HG02588 (cell line): ENCODE results near the gene GABPB2.

Source experiments
- ATAC-seq: cut with Tn5 transposase; IDR thresholded peaks from one replicate; pipeline ENCODE4 v1.9.1; 2021; ENCODE audit warnings: mild to moderate bottlenecking, moderate library complexity; ENCODE audit not compliant: unreplicated experiment

GABPB2 gene

DNA sequence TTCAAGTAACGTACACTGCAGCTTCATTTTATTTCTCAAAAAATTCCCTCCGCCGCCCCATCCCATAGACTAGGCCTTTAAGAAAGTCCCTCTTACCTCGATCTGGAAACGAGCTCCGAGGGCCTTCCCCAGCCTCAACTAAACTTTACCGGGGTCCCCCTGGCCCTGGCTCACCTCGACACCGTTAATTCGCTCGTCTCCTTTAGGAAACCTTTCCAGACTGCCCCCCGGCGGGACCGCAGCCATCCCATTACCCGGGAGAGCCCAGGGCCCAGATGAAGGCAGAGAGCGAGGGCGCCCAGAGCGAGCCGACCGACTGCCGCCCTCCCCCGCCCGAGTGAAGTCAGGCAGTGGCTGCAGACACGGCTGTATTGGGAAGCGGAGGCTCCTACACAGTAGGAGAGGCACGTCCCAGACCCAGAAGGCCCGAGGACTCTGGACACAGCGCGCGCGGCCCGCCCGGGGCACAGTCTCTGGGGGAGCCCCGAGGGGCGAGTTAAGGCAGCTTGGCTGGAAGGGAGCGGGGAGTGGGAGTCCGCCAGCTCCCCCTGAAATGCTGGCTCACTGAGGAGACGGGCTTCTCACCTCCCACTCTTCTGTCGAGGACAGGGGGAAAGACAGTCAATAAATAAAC, 61.3 kb downstream of the GABPB2 start:
- ATAC-seq, result no peak

GRCh38 chr1:151132335-151133017, 61.9 kb downstream of the GABPB2 start:
- no peak for ATAC-seq

DNA sequence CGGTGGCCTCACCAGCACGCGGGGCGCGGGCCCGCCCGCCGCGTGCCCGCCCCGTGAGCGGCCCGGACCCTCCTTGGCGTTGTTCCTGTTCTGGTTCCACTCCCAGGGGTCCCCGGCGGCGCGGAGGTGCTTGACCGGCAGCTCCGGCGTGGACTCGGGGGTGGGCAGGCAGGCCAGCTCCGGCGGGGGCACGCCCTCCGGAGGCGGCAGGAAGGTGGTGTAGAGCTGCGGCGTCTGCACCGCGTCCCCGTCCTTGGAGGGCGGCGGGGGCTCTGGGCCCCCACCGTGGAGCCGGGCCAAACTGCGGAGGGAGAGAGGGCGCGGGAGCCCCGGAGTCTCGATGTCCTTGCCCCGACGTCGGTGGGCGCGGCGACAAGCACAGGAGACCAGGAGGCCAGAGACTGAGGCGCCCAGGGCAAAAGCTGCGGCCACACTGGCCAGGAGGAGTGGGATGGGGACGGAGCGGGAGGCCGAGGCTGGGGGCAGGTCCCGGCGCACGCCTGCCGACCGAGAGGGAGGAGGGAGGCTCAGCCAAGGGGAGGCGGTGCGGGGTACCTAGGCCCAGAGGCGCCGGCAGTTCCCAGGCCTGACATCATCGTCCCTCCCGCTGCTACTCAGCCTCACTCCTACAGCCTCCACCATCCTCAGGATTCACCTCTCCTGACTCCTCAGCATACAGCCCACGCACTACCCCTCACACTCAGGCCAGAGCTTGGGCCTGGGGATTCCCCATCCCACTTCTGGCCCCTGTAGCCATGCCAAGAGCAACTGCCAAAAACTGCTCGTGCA, 62.7 kb downstream of the GABPB2 start:
- no peak for ATAC-seq

GRCh38 chr1:151134396-151134795, 63.8 kb downstream of the GABPB2 start:
- ATAC-seq, result no peak

DNA sequence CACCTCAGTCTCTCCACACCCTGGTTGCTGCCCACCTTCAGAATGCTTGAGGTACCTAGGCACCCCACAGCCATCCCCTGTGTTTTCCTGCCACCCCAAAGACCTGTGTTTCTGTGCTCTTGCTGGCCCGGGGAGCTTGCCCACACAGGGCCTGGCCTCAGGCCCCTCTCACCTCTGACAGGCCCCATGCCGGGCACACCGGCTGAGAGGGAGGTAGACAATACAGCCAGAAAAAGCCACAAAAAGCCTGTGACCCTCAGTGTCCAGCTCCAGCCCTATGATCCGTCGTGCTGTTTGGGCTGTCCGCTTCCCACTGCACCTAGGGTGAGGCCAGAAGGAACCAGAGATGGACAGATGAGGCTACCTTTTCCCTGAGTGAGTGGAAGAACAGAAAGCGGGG, 64.4 kb downstream of the GABPB2 start:
- no peak for ATAC-seq

DNA sequence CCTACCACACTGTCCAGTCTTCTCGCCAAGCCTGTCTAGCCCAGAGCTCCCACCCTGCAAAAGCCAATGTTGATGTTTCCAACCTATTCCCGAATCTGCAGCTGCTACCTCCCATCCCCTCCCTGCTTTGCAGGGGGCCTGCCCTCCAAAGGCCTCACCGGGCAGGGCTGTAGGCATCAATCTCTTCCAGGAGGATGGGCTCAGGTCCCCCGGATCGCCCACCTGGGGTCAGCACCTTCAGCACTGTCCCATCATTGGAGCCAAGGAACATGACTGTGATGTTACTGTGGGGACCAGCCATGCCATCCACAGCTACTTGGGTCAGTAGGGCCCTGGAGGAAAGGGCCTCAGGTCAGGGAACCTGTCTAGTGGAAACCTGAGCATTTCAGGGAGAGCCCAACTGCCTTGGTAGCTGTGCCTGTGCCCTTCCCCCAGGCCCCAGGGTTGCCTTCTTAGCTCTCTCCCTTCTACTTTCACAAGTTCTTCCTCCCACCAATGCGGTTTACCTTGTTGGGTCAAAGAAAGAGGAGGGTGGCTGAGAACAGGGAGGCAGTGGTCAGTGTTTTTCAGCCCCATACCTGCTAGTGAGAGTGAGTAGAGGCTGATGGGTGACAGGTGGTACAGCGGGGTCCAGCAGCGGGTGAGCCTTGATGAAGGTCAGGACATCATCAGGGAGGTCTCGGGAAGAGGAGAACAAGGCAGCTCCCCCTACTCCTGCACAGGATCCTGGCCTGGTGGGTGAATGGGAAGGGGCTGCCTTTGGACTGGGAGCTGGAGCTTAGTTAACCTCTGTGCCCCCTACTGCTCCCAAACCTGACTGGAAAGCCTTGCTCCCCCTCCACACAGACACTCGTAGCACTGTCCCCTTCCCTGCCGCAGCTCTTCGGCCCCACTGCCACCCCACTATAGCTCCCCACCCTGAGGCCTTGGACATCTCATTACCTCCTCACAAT, 65.1 kb downstream of the GABPB2 start:
- no peak for ATAC-seq

- no peak for ATAC-seq
Observed at GRCh38 chr1:151137789-151138188, 67.2 kb downstream of the GABPB2 start.

DNA sequence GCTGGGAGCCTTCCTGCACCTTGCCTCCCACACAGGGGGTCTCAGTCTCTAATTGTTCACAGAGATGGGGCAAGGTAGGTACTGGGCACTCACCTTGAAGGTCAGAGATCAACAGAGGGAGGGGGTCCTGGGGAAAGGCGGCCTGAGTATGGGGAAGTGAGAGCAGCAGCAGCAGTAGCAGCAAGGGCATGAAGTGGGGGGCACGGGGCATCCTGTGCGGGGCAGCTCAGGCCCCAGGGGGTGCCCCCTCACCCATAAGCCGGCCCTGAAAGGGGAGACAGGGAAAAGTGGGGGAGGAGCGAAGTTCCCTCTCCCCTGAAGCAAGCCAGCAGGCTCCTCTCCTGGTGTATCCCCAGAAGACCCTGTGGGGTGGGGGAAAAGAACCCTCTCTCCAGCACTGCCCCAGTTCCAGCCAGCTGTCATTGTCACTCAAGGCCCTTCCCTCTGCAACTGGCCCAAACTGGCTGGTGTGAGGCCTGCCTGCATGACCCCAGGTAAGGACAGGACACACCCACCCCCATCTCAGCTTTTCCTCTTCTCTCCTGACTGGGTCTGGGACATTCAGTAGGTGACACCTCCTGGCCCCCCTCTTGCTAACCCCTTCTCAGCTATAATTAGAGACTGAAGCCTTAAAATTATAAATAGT, 72.0 kb downstream of the GABPB2 start:
- ATAC-seq, result no peak

DNA sequence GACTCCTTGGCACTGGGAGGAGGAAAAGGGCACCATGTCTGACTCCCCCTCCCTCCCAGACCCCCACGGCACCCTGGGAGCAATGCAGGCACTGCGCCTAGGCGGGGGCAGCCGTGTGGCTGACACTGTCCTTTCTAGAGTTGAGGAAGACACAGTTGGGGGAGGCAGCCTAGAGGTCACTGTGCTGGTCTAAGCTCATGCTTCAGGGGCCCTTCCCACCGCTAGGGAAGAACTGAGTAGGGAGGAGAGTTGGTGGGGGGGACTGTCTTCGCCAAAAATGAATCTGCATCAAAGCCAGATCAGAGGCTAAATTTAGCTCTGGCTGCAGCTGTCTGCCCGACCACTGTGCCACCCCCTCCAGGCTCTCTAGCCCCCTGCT, 72.5 kb downstream of the GABPB2 start:
- no peak for ATAC-seq

DNA sequence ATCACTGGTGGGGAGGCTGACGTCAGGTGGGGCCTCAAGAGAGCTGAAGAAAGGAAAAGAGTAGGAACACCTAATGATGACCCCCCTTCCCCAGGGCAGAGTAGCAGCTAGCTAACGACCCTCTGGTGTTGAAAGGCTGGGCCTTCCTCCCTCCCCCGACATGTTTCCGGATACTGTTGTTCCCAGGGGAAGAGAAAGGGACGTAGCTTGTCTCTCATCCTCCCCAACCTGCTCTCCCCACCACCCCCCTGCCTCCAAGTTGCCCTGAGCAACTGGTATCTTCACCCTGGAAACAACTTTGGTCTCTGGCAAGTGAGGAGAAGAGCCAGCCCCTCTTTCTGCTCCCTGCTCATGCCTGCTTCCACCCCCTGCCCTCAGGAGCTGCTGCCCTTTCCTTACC, 73.4 kb downstream of the GABPB2 start:
- ATAC-seq, result no peak

- no peak for ATAC-seq
Observed at GRCh38 chr1:151144474-151145303, 74.1 kb downstream of the GABPB2 start.

- no peak for ATAC-seq
Observed at GRCh38 chr1:151145304-151146071, 74.9 kb downstream of the GABPB2 start.

GRCh38 chr1:151146072-151146411, 75.5 kb downstream of the GABPB2 start:
- ATAC-seq, result no peak

GRCh38 chr1:151146412-151147131, 76.0 kb downstream of the GABPB2 start, which contains the start of gene SEMA6C:
Gene SEMA6C (minus strand): TSS chr1:151146631. CDS start chr1:151142621, 4,010 bp downstream.
- peak; percentile 99 for ATAC-seq

DNA sequence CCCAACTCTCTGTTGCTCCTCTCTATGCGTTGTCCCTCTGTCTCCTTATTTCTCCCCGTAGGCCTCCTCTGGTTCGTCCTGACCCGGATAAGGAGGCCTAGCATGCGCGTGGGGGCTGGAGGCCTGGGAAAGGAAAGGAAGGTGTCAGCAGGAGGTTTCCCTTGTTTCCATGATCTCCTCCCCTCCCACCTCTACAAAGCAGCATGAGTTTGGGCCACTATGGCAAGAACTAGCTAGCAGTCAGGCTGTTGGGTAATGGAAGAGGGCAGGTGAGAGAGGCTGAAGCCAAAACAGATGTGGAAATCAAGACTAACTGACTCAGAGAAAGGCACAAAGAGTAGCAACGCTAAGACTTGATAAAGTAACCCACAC, 76.6 kb downstream of the GABPB2 start:
- ATAC-seq, result no peak

- no peak for ATAC-seq
Observed at GRCh38 chr1:151147665-151148064, 77.1 kb downstream of the GABPB2 start.

DNA sequence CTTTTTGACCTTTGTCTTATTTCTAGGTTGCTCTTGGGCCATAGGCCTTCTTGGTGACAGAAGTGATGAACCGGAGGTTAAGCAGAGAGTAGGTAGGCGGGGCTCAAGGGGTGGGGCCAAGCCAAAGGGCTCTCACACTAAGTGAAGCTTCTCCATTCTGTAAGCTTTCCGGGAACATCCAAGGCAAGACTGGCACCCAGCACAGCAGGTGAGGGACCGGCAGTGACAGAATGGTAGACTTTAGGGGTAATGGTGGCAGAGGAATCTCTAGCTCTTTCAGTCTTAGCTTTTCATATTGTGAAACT, 85.9 kb downstream of the GABPB2 start, which contains the start of gene TNFAIP8L2:
TSS of gene TNFAIP8L2 (plus strand) at position 135 of the 305 bp plus-strand sequence. CDS start 2,049 bp downstream, outside the sequence.
- peak; percentile 68 for ATAC-seq

- ATAC-seq, result no peak
Observed at GRCh38 chr1:151157067-151157531, 86.5 kb downstream of the GABPB2 start.
